Activated naive CD4-positive, alpha-beta T cell treated with anti-CD3 and anti-CD28 coated beads, Interleukin-2, amount 50 U/mL, for 16 hours (primary cell): ENCODE results near the gene WDR7.

Experiments used
- DNase-seq: peaks from one replicate; pipeline ENCODE4 v3.0.0-alpha.2; 2020

The WDR7 gene

GRCh38 chr18:57004366-57005121 lies 353.4 kb downstream of the WDR7 start:
- DNase-seq: no peak

DNA sequence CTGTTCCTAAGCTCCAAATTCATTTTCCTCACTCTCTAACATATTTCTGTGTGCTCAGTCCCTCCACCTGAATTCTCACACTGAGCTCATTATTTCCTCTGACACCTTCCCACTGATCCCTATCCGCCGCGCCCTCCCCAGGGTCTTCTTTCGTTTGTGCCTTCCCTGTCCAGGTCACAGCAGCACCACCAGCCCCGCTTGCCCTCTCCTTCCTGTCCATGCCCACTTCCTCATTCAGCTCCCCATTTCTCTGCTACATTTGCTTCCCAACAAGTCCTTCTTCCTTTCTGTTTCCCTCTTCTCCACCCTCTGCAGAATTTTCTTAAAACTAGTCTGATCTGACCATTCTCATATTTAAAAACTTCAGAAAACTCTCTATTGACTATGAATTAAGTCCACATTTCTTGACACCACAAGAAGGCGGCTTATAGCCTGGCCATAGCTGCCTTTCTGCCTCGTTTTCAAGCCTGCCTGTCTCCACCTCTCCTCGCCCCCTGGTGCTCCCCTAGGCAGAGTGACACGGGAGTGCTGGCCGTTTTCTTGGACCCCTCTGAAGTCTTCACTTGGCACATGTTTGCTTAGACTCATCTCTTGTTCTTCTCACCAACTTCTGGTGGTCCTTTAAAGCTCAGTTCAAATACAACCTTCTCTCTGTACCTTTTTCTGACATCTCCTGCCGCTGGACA lies 357.0 kb downstream of the WDR7 start:
- no peak for DNase-seq

DNA sequence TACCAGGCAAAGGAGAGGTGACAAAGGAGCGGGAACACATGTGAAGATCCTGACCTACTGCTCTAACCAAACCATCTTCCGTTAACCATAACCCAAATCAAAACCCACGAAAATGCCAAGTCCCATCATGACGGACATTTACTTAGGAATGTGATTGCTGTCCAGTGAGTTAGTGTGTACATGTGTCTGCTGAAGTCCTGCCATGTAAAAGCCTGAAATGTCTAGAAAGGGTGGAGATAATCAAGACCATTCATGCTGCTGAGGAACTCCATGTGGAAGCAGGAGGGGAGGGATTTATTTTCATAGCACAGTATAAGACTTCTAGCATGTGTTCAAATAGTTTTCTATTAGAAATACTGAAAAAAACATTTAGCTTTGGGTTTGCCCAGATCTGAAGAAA lies 358.7 kb downstream of the WDR7 start:
- DNase-seq: no peak

DNA sequence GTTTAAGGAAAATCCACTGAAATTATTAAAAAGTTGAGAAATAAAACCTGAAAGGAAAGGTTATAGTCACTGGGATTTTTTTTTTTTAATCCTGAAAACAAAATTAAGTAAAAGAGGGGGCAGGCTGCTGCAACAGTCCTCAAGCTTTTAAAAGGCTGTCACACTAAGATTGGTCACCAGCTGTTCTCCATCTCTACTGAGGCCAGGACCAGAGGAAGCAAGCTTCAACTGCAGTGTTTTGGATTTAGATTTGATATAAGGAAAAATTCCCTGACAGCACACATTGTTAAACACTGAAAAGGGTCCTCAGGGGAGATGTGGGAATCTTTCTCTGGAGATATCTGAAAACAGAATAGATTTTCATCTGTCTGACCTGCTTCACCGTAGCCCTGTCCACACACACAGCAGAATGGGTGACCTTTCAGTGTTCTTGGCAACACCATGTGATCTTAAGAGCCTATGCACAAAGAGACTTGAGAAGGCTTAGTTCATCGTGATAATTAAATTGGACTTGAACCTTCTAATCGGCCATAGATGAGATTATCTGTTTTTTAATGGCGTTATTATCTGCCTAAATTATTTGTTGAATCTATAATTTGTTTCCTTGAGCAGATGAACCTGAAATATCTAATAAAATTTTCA lies 363.7 kb downstream of the WDR7 start:
- DNase-seq: no peak

DNA sequence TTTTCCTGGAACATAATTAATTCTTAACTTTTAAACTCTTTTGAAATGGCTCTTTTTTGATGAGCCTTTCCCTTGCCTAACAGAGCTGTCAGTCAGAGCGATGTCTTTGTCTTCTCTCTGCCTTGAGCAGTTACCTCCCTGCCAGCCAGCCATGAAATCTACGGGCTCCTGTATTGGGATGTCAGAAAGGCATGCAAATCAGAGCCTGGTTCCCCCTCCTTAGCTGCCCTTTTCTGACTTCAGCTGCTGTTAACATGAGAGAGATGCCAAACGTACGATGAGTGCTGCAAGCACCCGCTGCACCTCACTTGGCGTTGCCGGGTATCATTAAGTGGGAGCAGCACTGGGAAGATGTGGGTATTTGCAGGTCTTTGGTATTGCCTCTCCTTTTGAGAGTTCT lies 364.3 kb downstream of the WDR7 start:
- no peak for DNase-seq

DNA sequence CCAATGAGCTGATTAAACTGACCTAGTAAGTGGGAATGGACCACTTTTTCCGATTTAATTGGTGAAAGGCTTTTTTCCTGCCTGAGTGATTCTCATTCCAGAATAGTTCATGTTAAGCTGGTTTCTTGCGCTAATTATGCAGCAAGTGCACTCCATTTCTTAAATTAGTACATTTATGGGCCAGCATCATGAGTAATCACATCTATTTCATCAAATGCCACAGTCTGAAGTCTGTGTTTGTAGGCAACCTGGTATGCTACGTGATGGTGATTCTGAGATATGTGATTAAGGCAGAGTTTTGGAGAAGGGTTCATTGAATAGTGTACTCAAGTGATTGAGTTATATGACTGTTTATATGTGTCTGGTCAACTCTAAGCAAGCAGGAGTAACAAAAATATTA lies 367.7 kb downstream of the WDR7 start:
- no peak for DNase-seq

DNA sequence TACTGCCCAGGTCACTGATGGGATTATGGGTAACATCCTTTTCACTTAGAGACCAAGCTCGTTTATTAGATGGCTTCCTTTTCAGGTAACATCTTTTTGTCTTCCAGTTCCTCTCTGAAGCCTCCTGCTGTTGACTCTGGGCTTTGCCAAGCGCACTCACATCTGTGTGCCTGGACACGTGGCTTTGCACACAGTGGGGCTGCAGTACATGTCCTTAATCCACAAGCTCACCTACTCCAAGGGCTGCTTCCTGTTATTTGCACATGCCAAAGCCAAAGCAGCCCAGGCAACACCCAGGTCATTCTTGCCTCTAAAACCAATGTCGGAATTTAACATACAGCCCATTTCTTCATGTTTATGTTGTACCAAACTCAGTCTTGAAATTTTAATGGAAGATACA lies 371.6 kb downstream of the WDR7 start:
- DNase-seq: no peak

- DNase-seq: no peak
These were observed 372.2 kb downstream of the WDR7 start for GRCh38 chr18:57023275-57023882.

- no peak for DNase-seq
These were observed 374.4 kb downstream of the WDR7 start for GRCh38 chr18:57025540-57025939.

DNA sequence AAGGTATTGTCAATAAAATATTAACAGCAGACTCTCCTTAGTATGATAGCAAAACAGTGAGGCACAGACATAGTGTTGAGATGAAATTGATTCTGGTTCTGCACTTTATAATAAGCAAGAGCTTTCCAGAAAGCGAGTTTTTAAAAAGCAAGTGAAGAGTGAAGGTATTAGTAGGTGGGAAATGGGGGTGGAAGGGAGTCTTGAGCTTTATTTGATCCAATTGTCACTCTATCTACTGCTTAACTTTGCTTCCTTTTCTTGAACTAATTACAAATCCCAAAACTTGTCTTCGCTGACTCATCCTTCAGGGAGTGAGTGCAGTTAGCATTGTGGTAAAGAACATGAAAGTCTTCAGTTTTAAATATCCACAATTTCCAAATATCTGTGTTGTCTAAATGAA lies 375.2 kb downstream of the WDR7 start:
- DNase-seq: no peak

DNA sequence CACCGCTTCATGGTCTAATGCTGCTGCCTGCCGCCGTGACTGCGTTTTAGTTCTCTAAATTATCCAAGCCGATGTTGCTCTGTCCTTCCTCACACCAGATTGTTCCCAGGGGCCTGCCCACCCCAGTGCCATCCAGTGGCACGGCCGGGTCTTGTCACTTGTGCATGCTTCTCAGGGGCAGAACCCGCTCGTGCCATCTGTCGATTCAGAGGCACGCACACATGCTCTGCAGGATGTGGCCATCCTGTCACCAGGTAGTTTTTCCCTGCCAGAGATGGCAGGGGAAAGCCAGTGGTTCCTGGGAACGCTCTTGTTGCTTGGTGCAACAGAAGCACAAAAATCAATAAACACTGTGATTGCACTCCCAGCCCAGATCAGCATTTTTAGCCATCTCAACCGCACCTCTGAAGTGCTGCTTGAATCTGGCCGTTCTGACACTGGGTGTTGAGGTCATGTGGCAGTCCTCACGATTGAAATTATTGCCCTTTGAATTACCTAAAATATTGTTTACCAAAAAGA lies 376.1 kb downstream of the WDR7 start:
- no peak for DNase-seq

DNA sequence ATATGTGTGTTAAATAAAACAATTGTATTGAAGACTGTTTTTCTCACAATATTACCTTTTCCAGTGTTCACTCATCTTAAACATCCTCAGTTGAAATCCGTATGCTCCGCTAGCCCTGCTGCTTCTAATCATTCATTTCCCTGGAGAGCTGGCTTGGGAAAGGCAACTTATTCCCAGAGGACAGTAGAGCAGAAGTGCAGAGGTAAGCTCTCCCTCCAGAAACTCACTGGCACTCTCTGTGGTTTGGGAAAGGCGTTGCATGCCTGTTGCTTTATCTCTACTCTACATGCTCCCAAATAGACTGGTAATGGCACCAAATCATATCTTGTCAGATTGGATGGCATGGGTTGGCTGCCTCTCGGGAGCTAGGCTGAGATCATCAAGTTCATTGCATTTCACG lies 378.6 kb downstream of the WDR7 start:
- DNase-seq: no peak

DNA sequence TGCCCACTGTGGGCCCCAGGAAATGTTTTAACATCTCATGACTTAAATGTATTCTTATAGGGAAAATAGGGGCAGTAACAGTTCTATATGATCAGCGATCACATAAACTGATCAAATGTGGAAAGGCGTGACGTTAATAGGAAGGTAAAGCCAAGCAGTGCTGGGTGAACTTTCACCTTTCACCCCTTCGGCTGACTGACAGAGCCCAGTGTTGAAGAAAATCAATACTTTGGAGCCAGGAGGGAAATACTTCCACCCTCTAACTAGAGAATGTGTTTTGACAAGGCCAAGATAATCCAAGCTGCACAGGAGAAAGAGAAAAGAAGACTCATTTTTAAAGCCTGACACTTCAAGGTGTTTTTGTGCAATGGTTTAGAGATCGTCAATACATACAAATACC lies 379.3 kb downstream of the WDR7 start:
- DNase-seq: no peak

DNA sequence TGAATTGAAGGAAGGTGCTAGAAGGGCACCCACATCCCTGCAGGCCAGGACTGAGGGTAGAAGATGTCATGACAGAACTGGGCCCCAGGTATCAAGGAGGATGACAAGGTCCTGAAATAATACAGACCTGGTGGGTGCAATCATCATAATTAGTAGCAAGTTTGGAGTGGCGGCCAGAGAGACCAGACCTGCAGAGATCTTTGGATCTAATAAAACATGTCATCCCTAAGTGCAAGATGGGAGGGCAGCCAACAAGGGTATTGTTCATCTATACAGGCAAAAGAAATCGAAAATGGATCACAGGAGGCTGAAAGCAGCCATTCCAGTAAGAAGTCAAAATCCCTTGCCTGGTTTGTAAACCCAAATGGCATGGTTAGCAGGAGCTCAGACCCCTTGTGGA lies 384.4 kb downstream of the WDR7 start:
- DNase-seq: no peak

DNA sequence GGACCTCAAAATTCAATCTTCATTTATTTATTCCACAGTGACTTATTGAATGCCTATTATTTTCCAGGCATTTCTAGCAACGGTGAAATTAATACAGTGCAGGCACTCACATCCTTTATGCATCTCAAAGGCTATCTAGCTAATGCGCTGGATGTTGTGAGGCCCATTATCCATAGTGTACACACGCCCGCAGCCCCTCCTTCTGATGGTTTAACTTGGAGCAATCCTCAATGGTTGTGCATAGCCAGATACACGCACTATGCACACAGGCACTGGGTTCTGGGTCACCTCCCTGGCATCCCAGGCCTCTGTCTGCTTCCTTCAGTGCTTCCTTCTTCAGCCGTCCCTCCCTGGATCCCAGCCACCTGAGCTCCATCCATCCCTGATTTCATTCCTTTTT lies 387.2 kb downstream of the WDR7 start:
- no peak for DNase-seq

DNA sequence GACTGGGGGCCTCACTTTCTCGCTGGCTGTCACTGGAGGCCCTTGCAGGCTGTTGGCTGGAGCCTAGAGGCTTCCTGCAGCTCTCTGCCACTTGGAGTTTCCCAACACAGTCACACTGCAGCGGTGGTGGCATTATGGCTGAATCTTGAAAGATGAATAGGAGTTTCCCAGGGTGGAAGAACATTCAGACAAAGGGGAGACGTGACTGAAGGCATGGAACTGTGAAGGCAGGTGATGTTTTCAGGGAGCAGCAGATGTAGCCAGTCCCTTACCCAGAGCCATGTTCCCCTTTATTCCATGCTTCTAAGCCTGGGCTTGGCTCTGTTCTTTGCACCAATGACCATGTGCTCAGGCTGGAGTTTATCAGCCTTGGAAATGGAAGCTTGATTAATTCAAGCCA lies 389.0 kb downstream of the WDR7 start:
- DNase-seq: no peak

DNA sequence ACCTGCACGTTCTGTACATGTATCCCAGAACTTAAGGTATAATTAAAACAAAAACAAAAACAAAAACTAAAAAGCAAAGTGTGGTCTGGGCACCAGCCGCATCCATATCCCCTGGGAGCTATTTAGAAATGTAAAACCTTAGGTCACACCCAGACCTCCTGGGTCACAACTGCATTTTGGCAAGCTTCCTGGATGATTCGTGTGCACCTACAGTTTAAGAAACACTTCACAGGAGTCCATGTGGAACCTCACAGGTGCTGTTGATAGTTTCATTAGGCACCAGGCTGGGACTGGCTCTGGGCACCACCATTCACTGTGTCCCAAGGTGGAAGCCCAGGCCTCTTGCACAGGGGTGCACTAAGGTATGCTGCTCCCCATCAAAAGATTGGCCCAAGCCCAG lies 392.1 kb downstream of the WDR7 start:
- no peak for DNase-seq

- DNase-seq: no peak
These were observed 397.2 kb downstream of the WDR7 start for GRCh38 chr18:57048351-57048750.

GRCh38 chr18:57048859-57049258 lies 397.7 kb downstream of the WDR7 start:
- no peak for DNase-seq

DNA sequence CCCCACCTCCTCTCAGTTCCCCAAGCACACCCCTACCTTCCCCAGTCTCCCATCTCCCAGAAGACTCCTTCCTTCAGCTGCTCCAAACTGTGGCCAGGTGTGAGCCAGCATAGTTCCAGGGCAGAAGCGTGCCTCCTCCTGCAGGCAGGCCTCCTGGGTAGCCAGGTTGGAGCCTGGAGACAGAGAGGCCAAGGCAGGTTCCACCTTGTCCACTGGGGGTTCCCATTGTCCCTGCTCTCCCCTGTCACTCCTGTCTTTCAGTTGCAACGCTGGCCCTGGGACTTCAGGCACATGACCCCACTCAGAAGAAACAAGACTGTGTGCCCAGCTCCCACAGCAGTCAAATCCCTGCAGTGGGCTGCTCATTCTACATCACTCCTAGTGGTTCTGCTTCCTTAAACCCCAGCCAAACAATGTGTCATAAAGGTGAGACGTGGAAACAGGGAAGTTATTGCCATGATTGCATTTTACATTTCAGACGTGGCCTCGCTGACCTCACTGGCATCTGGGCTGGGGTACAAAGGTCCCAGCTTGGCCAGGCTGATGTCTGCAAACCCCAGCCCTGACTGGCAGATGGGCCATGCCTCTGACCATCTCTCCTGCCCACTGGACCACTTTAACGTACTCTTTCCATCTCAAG lies 399.3 kb downstream of the WDR7 start:
- no peak for DNase-seq

- no peak for DNase-seq
These were observed 400.0 kb downstream of the WDR7 start for GRCh38 chr18:57051021-57051656.

DNA sequence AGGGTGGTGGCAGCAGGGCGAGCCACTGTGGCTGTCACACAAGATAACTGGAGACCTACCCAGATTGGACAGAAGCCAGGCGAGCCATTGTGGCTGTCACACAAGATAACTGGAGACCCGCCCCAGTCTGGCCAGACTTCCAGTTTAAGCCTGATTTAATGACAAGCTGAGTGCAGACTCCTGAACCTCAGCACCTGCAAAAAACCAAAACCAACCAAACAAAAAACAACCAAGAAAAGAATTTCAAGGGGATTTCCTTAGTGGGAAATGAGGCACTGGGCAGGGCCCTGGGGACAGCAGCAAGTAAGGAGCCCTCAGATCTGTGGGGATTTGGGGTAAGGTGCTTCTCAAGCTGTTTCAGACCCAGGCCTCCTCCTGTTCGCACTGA lies 400.5 kb downstream of the WDR7 start:
- no peak for DNase-seq

DNA sequence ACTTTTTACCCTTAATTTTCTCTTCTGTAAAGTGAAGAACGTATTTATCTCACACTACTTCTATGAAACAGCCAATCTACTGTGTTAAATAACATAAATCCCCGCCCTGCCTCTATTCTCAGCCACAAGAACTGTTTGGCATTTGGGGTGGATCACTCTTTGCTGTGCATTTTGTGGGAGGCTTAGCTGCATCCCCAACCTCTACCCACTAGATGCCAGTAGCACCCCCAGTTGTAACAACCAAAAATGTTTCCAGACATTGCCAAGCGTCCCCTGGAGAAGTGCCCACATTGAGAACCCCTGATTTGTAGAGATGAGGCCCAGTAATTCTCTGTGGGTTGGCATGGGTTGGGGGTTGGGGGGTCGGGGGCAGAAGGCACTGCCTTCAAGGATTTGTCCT lies 401.0 kb downstream of the WDR7 start:
- DNase-seq: no peak
